ENCODE measurements around the gene STX8.

GRCh38 chr17:9218911-9219310, 356.7 kb downstream of the STX8 start:
- TF ChIP-seq GATA2 (IDR thresholded peaks at IDR 0.05; ENCODE audit: low read depth, low read length) (no peak), GATA3 (IDR thresholded peaks at IDR 0.05; ENCODE audit: low read depth, low read length) (no peak)

Data from SH-SY5Y (cell line).